Measurements from ENCODE around the gene GALNT15.
A peak's percentile ranks its signal among the peaks of the same experiment; 100 is the strongest.

The GALNT15 gene

DNA sequence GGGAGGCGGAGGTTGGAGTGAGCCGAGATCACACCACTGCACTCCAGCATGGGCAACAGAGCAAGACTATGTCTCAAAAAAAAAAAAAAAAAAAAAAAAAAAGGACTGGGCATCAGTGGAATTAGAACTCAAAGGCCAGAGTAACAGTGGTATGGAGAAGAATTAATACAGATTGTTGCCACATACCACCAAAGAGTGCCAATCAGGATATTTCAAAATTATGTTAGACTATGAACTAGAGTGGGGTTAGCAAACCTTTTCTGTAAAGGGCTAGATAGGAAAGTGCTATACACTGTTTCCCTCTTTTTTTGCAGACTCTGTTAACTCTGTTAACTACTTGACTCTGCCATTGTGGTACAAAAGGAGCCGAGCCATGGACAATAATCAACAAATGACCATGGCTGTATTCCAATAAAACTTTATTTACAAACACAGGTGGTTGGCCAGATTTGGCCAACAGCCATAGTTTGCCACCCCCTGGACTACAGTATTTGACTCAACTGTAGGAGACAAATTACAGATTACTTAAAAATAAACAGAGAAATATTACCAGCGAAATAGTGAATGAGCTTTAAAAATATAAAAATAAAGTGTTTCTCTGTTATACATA is 61.7 kb downstream of the GALNT15 start:
- H3K36me3 ChIP-seq (ENCODE audit: control insufficient read depth in 1 of 2, insufficient read depth in 2 of 2, low read depth in 1 of 2, low read length in 2 of 2): no peaks in the 10 kb centered on the region
- H3K4me1 ChIP-seq (ENCODE audit: control insufficient read depth, insufficient read depth, low read depth, low read length): no peaks in the 10 kb centered on the region
- no peak for DNase-seq
- H2AFZ ChIP-seq (ENCODE audit: low read depth, low read length): no peak overlapping the region
- no peak overlapping the region for H3K4me2 ChIP-seq (ENCODE audit: low read length, poor library complexity, severe bottlenecking)
- H4K91ac ChIP-seq (ENCODE audit: low read length): no peak overlapping the region
- H2AK5ac ChIP-seq (ENCODE audit: low read length, severe bottlenecking): no peak overlapping the region
- H3K9ac ChIP-seq (ENCODE audit: low read length): no peak overlapping the region
- no peak overlapping the region for H3K23ac ChIP-seq (ENCODE audit: low read length in 2 of 2)
- no peaks in the 10 kb centered on the region for H3K27me3 ChIP-seq (ENCODE audit: control insufficient read depth in 1 of 2, insufficient read depth in 1 of 2, low read length in 2 of 2)
- no peaks in the 10 kb centered on the region for H3K79me1 ChIP-seq (replicated peaks; ENCODE audit: low read length, poor library complexity, severe bottlenecking)
- no peak overlapping the region for H3K14ac ChIP-seq (ENCODE audit: low read length in 2 of 2)
- H3K9me3 ChIP-seq (ENCODE audit: control insufficient read depth, low read length): no peaks in the 10 kb centered on the region
- H4K8ac ChIP-seq (ENCODE audit: low read length): no peak overlapping the region
- no peak overlapping the region for H2BK120ac ChIP-seq (ENCODE audit: low read depth, low read length)
- H2BK5ac ChIP-seq (ENCODE audit: low read depth, low read length, poor library complexity, severe bottlenecking): no peak overlapping the region
- H3K4me3 ChIP-seq (ENCODE audit: insufficient read depth in 1 of 2, low read depth in 1 of 2, low read length in 2 of 2): no peak overlapping the region
- H2BK12ac ChIP-seq (ENCODE audit: low read length in 2 of 2): no peak overlapping the region
- 94% methylated on average over 1 of the region's 4 CpGs for WGBS
- no peak overlapping the region for H2BK15ac ChIP-seq (ENCODE audit: low read depth, poor library complexity, severe bottlenecking)
- no peak overlapping the region for H3K27ac ChIP-seq (ENCODE audit: low read length, poor library complexity, severe bottlenecking)
- H3K18ac ChIP-seq (ENCODE audit: low read depth in 1 of 2, low read length in 2 of 2): no peak overlapping the region
- no peak overlapping the region for H3K4ac ChIP-seq (ENCODE audit: low read depth in 1 of 2, low read length in 2 of 2)

DNA sequence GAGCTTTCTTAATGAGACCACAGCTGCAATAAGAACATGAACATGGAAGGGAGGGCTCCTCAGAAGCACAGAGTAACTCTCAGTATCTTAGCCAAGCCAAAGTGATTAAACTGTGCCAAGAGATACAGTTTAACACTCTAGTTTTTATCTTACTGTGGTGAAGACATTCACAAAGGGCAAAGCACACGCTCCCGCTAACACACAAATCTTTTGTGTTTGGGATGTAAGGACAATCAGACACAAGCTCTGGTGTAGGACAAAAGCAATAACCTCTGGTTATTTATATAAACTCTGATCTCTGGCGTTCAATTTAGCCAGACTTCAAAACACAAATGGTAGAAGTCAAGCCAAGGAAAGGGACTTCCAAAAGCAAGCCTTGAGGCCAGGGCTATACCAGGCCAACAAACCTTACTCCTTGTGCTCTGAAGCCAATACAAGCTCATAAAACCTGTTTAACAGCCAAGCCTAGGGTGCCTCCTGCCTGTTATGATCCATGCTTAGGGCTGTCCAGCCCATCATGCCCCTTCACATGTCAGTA is 62.4 kb downstream of the GALNT15 start:
- Histone ChIP-seq H4K91ac (ENCODE audit: low read length) (no peak overlapping the region), H3K4ac (ENCODE audit: low read depth in 1 of 2, low read length in 2 of 2) (no peak overlapping the region), H3K4me2 (ENCODE audit: low read length, poor library complexity, severe bottlenecking) (no peak overlapping the region), H2BK12ac (ENCODE audit: low read length in 2 of 2) (no peak overlapping the region), H2BK120ac (ENCODE audit: low read depth, low read length) (no peak overlapping the region), H3K36me3 (ENCODE audit: control insufficient read depth in 1 of 2, insufficient read depth in 2 of 2, low read depth in 1 of 2, low read length in 2 of 2) (no peaks in the 10 kb centered on the region), H2AFZ (ENCODE audit: low read depth, low read length) (no peak overlapping the region), H3K9me3 (ENCODE audit: control insufficient read depth, low read length) (no peaks in the 10 kb centered on the region), H3K27ac (ENCODE audit: low read length, poor library complexity, severe bottlenecking) (no peak overlapping the region), H3K4me1 (ENCODE audit: control insufficient read depth, insufficient read depth, low read depth, low read length) (no peaks in the 10 kb centered on the region), H4K8ac (ENCODE audit: low read length) (no peak overlapping the region), H2AK5ac (ENCODE audit: low read length, severe bottlenecking) (no peak overlapping the region), H3K14ac (ENCODE audit: low read length in 2 of 2) (peak overlapping the region in 1 of 2 experiments; percentile 35), H3K27me3 (ENCODE audit: control insufficient read depth in 1 of 2, insufficient read depth in 1 of 2, low read length in 2 of 2) (no peaks in the 10 kb centered on the region), H3K9ac (ENCODE audit: low read length) (no peak overlapping the region), H3K18ac (ENCODE audit: low read depth in 1 of 2, low read length in 2 of 2) (peak overlapping the region in 1 of 2 experiments; percentile 2), H3K23ac (ENCODE audit: low read length in 2 of 2) (no peak overlapping the region), H2BK15ac (ENCODE audit: low read depth, poor library complexity, severe bottlenecking) (no peak overlapping the region), H2BK5ac (ENCODE audit: low read depth, low read length, poor library complexity, severe bottlenecking) (no peak overlapping the region), H3K79me1 (replicated peaks; ENCODE audit: low read length, poor library complexity, severe bottlenecking) (no peaks in the 10 kb centered on the region), H3K4me3 (ENCODE audit: insufficient read depth in 1 of 2, low read depth in 1 of 2, low read length in 2 of 2) (no peak overlapping the region)
- no peak for DNase-seq
- WGBS: 76% methylated on average over 3 of the region's 3 CpGs

DNA sequence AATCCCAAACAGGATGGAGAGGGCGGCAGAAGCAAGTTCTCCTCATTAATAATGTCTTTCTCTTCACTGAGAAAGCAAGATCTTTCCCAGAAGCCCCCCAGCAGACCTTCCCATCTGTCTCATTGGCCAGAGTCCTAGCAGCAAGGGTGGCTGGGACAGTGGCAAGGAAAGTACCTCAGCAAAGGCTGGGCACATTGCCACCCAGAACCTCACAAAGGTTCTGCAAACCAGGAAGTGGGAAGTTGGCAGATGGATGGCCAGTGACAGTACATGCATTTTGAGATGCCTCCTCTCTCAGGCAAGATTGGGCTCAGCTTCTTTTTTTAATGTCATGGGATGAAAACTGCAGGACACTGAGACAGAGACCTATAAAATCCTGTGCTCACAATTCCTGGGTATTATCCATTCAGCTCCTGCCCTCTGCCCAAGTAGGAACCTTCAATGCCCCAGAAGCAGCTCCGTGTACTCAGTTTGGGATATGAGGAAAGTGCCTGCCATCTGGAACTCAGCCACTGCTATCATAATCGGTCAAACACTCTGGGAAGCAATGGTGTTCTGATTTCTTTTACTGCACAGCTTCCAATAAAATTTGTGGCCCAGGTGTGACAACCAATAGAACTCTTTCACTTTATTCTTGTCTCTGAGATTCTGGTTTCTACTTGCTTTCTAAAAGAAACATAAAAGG is 64.7 kb downstream of the GALNT15 start:
- Histone ChIP-seq H4K91ac (ENCODE audit: low read length) (peak overlapping the region; percentile 15), H2AFZ (ENCODE audit: low read depth, low read length) (no peak overlapping the region), H3K9me3 (ENCODE audit: control insufficient read depth, low read length) (no peaks in the 10 kb centered on the region), H4K8ac (ENCODE audit: low read length) (peak overlapping the region; percentile 66), H3K27ac (ENCODE audit: low read length, poor library complexity, severe bottlenecking) (no peak overlapping the region), H3K23ac (ENCODE audit: low read length in 2 of 2) (no peak overlapping the region), H2AK5ac (ENCODE audit: low read length, severe bottlenecking) (no peak overlapping the region), H2BK15ac (ENCODE audit: low read depth, poor library complexity, severe bottlenecking) (no peak overlapping the region), H3K4ac (ENCODE audit: low read depth in 1 of 2, low read length in 2 of 2) (no peak overlapping the region), H3K4me2 (ENCODE audit: low read length, poor library complexity, severe bottlenecking) (no peak overlapping the region), H3K79me1 (replicated peaks; ENCODE audit: low read length, poor library complexity, severe bottlenecking) (no peaks in the 10 kb centered on the region), H3K14ac (ENCODE audit: low read length in 2 of 2) (no peak overlapping the region), H3K27me3 (ENCODE audit: control insufficient read depth in 1 of 2, insufficient read depth in 1 of 2, low read length in 2 of 2) (no peaks in the 10 kb centered on the region), H3K18ac (ENCODE audit: low read depth in 1 of 2, low read length in 2 of 2) (peak overlapping the region; percentile 19 to 63), H2BK120ac (ENCODE audit: low read depth, low read length) (no peak overlapping the region), H3K9ac (ENCODE audit: low read length) (peak overlapping the region; percentile 75), H3K36me3 (ENCODE audit: control insufficient read depth in 1 of 2, insufficient read depth in 2 of 2, low read depth in 1 of 2, low read length in 2 of 2) (no peaks in the 10 kb centered on the region), H3K4me3 (ENCODE audit: insufficient read depth in 1 of 2, low read depth in 1 of 2, low read length in 2 of 2) (peak overlapping the region in 1 of 2 experiments; percentile 12), H2BK12ac (ENCODE audit: low read length in 2 of 2) (peak overlapping the region in 1 of 2 experiments; percentile 65), H3K4me1 (ENCODE audit: control insufficient read depth, insufficient read depth, low read depth, low read length) (no peaks in the 10 kb centered on the region), H2BK5ac (ENCODE audit: low read depth, low read length, poor library complexity, severe bottlenecking) (no peak overlapping the region)
- no peak for DNase-seq
- WGBS: 77% methylated on average over 3 of the region's 3 CpGs

DNA sequence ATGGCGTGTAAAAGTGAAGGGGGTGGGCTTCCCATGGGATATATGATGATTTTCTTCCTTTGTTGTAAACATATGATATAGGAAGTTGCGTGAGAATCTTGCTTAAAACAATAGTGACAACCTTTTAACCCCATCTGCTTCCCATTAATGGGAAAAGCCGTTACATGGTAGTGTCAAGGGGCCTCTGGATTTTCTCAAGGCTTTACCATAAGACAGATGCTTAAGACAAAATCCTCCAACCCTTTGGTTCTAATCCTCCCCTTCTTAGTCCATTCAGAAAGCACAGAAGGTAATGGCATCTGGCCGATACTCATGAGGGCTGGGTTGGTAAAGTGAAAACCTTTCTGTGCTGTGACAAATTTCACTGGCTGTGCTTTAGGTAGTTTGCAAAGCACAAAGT is 65.3 kb downstream of the GALNT15 start:
- H3K36me3 ChIP-seq (ENCODE audit: control insufficient read depth in 1 of 2, insufficient read depth in 2 of 2, low read depth in 1 of 2, low read length in 2 of 2): no peaks in the 10 kb centered on the region
- no peak overlapping the region for H2BK5ac ChIP-seq (ENCODE audit: low read depth, low read length, poor library complexity, severe bottlenecking)
- H3K9me3 ChIP-seq (ENCODE audit: control insufficient read depth, low read length): no peaks in the 10 kb centered on the region
- 9% methylated on average over 4 of the region's 4 CpGs for WGBS
- no peak overlapping the region for H3K4ac ChIP-seq (ENCODE audit: low read depth in 1 of 2, low read length in 2 of 2)
- no peak overlapping the region for H3K18ac ChIP-seq (ENCODE audit: low read depth in 1 of 2, low read length in 2 of 2)
- peak; percentile 76 for DNase-seq
- no peak overlapping the region for H3K27ac ChIP-seq (ENCODE audit: low read length, poor library complexity, severe bottlenecking)
- H3K79me1 ChIP-seq (replicated peaks; ENCODE audit: low read length, poor library complexity, severe bottlenecking): no peaks in the 10 kb centered on the region
- no peak overlapping the region for H2BK15ac ChIP-seq (ENCODE audit: low read depth, poor library complexity, severe bottlenecking)
- H4K8ac ChIP-seq (ENCODE audit: low read length): no peak overlapping the region
- H2BK120ac ChIP-seq (ENCODE audit: low read depth, low read length): no peak overlapping the region
- no peak overlapping the region for H3K4me2 ChIP-seq (ENCODE audit: low read length, poor library complexity, severe bottlenecking)
- peak overlapping the region in 1 of 2 experiments; percentile 12 for H3K4me3 ChIP-seq (ENCODE audit: insufficient read depth in 1 of 2, low read depth in 1 of 2, low read length in 2 of 2)
- H3K23ac ChIP-seq (ENCODE audit: low read length in 2 of 2): no peak overlapping the region
- H4K91ac ChIP-seq (ENCODE audit: low read length): no peak overlapping the region
- no peak overlapping the region for H2AFZ ChIP-seq (ENCODE audit: low read depth, low read length)
- no peaks in the 10 kb centered on the region for H3K4me1 ChIP-seq (ENCODE audit: control insufficient read depth, insufficient read depth, low read depth, low read length)
- no peak overlapping the region for H2BK12ac ChIP-seq (ENCODE audit: low read length in 2 of 2)
- peak overlapping the region; percentile 75 for H3K9ac ChIP-seq (ENCODE audit: low read length)
- H3K27me3 ChIP-seq (ENCODE audit: control insufficient read depth in 1 of 2, insufficient read depth in 1 of 2, low read length in 2 of 2): no peaks in the 10 kb centered on the region
- H2AK5ac ChIP-seq (ENCODE audit: low read length, severe bottlenecking): no peak overlapping the region
- H3K14ac ChIP-seq (ENCODE audit: low read length in 2 of 2): no peak overlapping the region

All from mesenchymal stem cell (in vitro differentiated cells and primary cell).